HG02885 (cell line): ENCODE data around the gene CARD8.
A peak's percentile ranks its signal among the peaks of the same experiment; 100 is the strongest.
"Not testable (repeated sequence)": the region's sequence is repeated elsewhere in the genome, so short reads cannot be mapped to it uniquely, and the experiment has no call there.

Experiments used
- ATAC-seq: cut with Tn5 transposase; IDR thresholded peaks from one replicate; pipeline ENCODE4 v1.9.1; 2021; ENCODE audit warnings: mild to moderate bottlenecking; ENCODE audit not compliant: unreplicated experiment, poor library complexity

The CARD8 gene

GRCh38 chr19:48255376-48256303 is at the start of gene CARD8:
CARD8 (minus strand) TSS chr19:48255912; CDS start chr19:48241020, 14,892 bp downstream.
- peak; percentile 71 for ATAC-seq

GRCh38 chr19:48303866-48304265 is 48.2 kb upstream of the CARD8 start:
- ATAC-seq: no peak

- no peak for ATAC-seq
These were observed 47.7 kb upstream of the CARD8 start for GRCh38 chr19:48303367-48303766.

GRCh38 chr19:48302600-48302959 is 46.9 kb upstream of the CARD8 start:
- no peak for ATAC-seq

GRCh38 chr19:48301886-48302599 is 46.3 kb upstream of the CARD8 start:
- ATAC-seq: no peak

- no peak for ATAC-seq
These were observed 42.3 kb upstream of the CARD8 start for GRCh38 chr19:48297975-48298374.

- ATAC-seq: no peak
These were observed 41.4 kb upstream of the CARD8 start for GRCh38 chr19:48296963-48297734.

GRCh38 chr19:48295458-48295857 is 39.7 kb upstream of the CARD8 start:
- ATAC-seq: no peak

GRCh38 chr19:48292798-48293197 is 37.1 kb upstream of the CARD8 start:
- no peak for ATAC-seq

GRCh38 chr19:48291489-48291815 is 35.7 kb upstream of the CARD8 start:
- not testable (repeated sequence) for ATAC-seq

- ATAC-seq: no peak
These were observed 35.2 kb upstream of the CARD8 start for GRCh38 chr19:48290771-48291488.

GRCh38 chr19:48290401-48290770 is 34.7 kb upstream of the CARD8 start:
- ATAC-seq: no peak

GRCh38 chr19:48287748-48288147 is 32.0 kb upstream of the CARD8 start:
- no peak for ATAC-seq

GRCh38 chr19:48284896-48285295 is 29.2 kb upstream of the CARD8 start:
- ATAC-seq: no peak

- ATAC-seq: no peak
These were observed 28.2 kb upstream of the CARD8 start for GRCh38 chr19:48283908-48284307.

GRCh38 chr19:48279747-48280146 is 24.0 kb upstream of the CARD8 start:
- ATAC-seq: no peak

GRCh38 chr19:48274938-48275337 is 19.2 kb upstream of the CARD8 start:
- no peak for ATAC-seq

- no peak for ATAC-seq
These were observed 18.5 kb upstream of the CARD8 start for GRCh38 chr19:48274173-48274572.

GRCh38 chr19:48271531-48272151 is 15.9 kb upstream of the CARD8 start:
- ATAC-seq: no peak

GRCh38 chr19:48269617-48270026 is 13.9 kb upstream of the CARD8 start:
- ATAC-seq: not testable (repeated sequence)
